ENCODE data around the gene OR7G1. TPM values are rescaled to one million over a fixed set of nuclear protein-coding genes. Genes with fewer than 3 reads are reported as not detected.

The OR7G1 gene
- total and polyA plus RNA-seq, 2 of the 8 experiments (the other 6 are each of a cell fraction or from before 2014, with no cell fraction given) = not detected

- Histone ChIP-seq H3K4me2 (ENCODE audit: insufficient read depth in 1 of 2, low read depth in 2 of 2, low read length in 2 of 2) (no peak overlapping the region), H3K36me3 (ENCODE audit: control insufficient read depth in 2 of 4, insufficient read depth in 4 of 4, low read length in 3 of 4) (no peaks in the 10 kb centered on the region), H3K4me1 (replicated peaks in 1 of 4; ENCODE audit: control insufficient read depth in 3 of 4, insufficient read depth in 4 of 4, low read length in 3 of 4) (peaks cover 6 to 15% (median 10%) of the 10 kb centered on the region in 4 experiments), H3K9me3 (ENCODE audit: insufficient read depth in 2 of 2, low read depth in 1 of 2, low read length in 1 of 2) (no peaks in the 10 kb centered on the region), H3K27me3 (replicated peaks in 1 of 4; ENCODE audit: control insufficient read depth in 3 of 4, extremely low read depth in 1 of 4, insufficient read depth in 3 of 4, low read length in 3 of 4) (no peaks in the 10 kb centered on the region), H3K56ac (replicated peaks; ENCODE audit: insufficient read length, low read depth, low read length) (no peak overlapping the region), H2BK120ac (replicated peaks; ENCODE audit: low read depth, low read length) (no peak overlapping the region), H2BK5ac (ENCODE audit: low read depth, low read length) (0 out of 2 replicates have a peak overlapping the region, but pooled peaks have one; percentile 12), H4K5ac (ENCODE audit: insufficient read length, low read depth, low read length) (no peak overlapping the region), H3K18ac (ENCODE audit: extremely low read depth, low read length) (no peak overlapping the region; the same call in 1 of the 2 replicates), H4K20me1 (replicated peaks in 1 of 2; ENCODE audit: control insufficient read depth in 1 of 2, insufficient read depth in 2 of 2, low read length in 2 of 2) (no peaks in the 10 kb centered on the region), H4K8ac (ENCODE audit: extremely low read depth, insufficient read depth, low read length) (no peak overlapping the region), H3K4ac (replicated peaks; ENCODE audit: insufficient read length, low read depth, low read length) (no peak overlapping the region), H3K79me2 (ENCODE audit: control insufficient read depth in 1 of 2, insufficient read depth in 2 of 2, low read length in 2 of 2) (no peaks in the 10 kb centered on the region), H2BK12ac (ENCODE audit: low read depth, low read length) (peak overlapping the region; percentile 22; the same call in 1 of the 2 replicates), H2AFZ (ENCODE audit: low read length) (peak overlapping the region; percentile 81; the same call in 1 of the 2 replicates), H2AK5ac (ENCODE audit: low read depth, low read length) (no peak overlapping the region), H4K91ac (replicated peaks; ENCODE audit: insufficient read length, low read length) (no peak overlapping the region), H2BK15ac (ENCODE audit: low read length) (no peak overlapping the region), H3K9ac (replicated peaks in 1 of 4; ENCODE audit: extremely low read depth in 1 of 4, low read depth in 3 of 4, low read length in 3 of 4) (no peak overlapping the region), H3K23ac (ENCODE audit: insufficient read length) (no peak overlapping the region), H3K23me2 (ENCODE audit: low read depth, low read length) (no peaks in the 10 kb centered on the region), H3K27ac (ENCODE audit: low read depth, low read length) (no peak overlapping the region), H3K79me1 (ENCODE audit: low read depth, low read length) (no peaks in the 10 kb centered on the region), H3K4me3 (ENCODE audit: extremely low read depth in 1 of 4, insufficient read depth in 2 of 4, low read depth in 3 of 4, low read length in 4 of 4) (no peak overlapping the region), H2BK20ac (ENCODE audit: low read length) (0 out of 2 replicates have a peak overlapping the region, but pooled peaks have one; percentile 62), H3K14ac (ENCODE audit: insufficient read length) (no peak overlapping the region)
- DNase-seq (ENCODE audit: low read depth in 1 of 2, low spot score in 2 of 2) = no peak
- 95% methylated on average over 10 of the region's 10 CpGs; no CpG with 5 or more reads in 1 of the 2 experiments for WGBS, 2 experiments (ENCODE audit: extremely low coverage in 1 of 2, insufficient coverage in 1 of 2, insufficient read length in 1 of 2, insufficient replicate concordance in 2 of 2, low coverage in 1 of 2, low lambda C conversion rate in 2 of 2, missing lambda C conversion rate in 1 of 2)
- POLR2A ChIA-PET (ENCODE audit: partially characterized antibody) = no interaction called here
- CTCF ChIA-PET (ENCODE audit: partially characterized antibody) = no interaction called here
- no peak for FAIRE-seq
- no peak for TF ChIP-seq EGR1 (IDR thresholded peaks at IDR 0.05; ENCODE audit: borderline replicate concordance, low read depth, low read length)
- TF ChIP-seq RAD21 (IDR thresholded peaks at IDR 0.05 in 1 of 2, conservative IDR thresholded peaks at IDR 0.05 in 1 of 2; ENCODE audit: low read depth in 2 of 2, low read length in 2 of 2) = no peak
- TF ChIP-seq EP300 (IDR thresholded peaks at IDR 0.05; ENCODE audit: borderline replicate concordance in 1 of 2, low read depth in 2 of 2, low read length in 2 of 2) = no peak
- TF ChIP-seq GABPA (IDR thresholded peaks at IDR 0.05; ENCODE audit: borderline replicate concordance, insufficient read depth, low read length) = no peak
- no peak for TF ChIP-seq YY1 (IDR thresholded peaks at IDR 0.05; ENCODE audit: low read depth, low read length)
- TF ChIP-seq SP2 (IDR thresholded peaks at IDR 0.05; ENCODE audit: low read length) = no peak
- no peak for TF ChIP-seq NANOG (IDR thresholded peaks at IDR 0.05; ENCODE audit: insufficient read depth, low read depth, low read length, poor library complexity, severe bottlenecking)
- TF ChIP-seq JUND (IDR thresholded peaks at IDR 0.05; ENCODE audit: low read length) = no peak
- no peak for TF ChIP-seq SIRT6 (IDR thresholded peaks at IDR 0.05; ENCODE audit: low read length)
- TF ChIP-seq CEBPB (IDR thresholded peaks at IDR 0.05; ENCODE audit: low read depth, low read length) = no peak
- no peak for TF ChIP-seq PHF8 (conservative IDR thresholded peaks at IDR 0.05; ENCODE audit: low read depth, low read length)
Observed at GRCh38 chr19:9076901-9077300, 38.7 kb downstream of the OR7G1 start.

Data from H1 (cell line).